Right lobe of liver (tissue), 4 donors: ENCODE data around the gene KSR2.

ENCODE experiments used
- POLR2A ChIP-seq: fragments of 450-650 bp; IDR thresholded peaks from one replicate; pipeline ENCODE4 v1.6.1; 2017; ENCODE audit warnings: antibody characterized with exemption, mild to moderate bottlenecking
- TF ChIP-seq, protein P1 (sequence below), 4 donors: fragments of 200-600 bp in 3 of 4; fragments of 450-650 bp in 1 of 4; IDR thresholded peaks; one replicate each; pipeline versions ENCODE4 v1.5.1 to v1.8.0; 2016 to 2022; ENCODE audit warnings: antibody characterized with exemption in 4 of 4, mild to moderate bottlenecking in 2 of 4
- donor health status: DM: no; HTN: no; CAD: no.
- donor health status: DM: no; HTN: no; CAD: no.
- donor health status: DM: no; HTN: yes; CAD: no.

DNA sequence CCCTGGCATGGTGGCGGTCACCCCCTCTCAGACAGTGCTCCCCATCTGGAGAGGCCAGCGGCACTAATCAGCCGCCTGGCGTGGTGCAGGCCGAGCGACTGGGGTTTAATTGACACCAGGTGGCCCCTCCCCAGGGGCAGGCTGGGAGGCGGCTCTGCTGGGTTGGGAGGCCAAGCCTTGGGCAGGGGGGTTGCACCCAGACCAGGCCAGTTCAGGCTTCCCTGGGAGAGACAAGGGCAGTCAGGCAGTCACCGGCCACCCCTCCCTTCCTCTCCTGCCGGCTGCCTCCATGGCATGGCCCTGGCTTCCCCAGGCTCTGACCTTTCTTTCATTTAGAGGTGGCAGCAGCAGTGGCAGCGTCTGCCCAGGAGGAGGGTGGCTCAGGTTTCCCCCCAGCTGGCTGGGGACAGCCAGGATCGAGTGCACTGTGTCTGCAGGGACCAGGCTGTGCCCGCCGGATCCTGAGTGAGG, 529.2 kb downstream of the KSR2 start:
- TF ChIP-seq, protein P1, sequence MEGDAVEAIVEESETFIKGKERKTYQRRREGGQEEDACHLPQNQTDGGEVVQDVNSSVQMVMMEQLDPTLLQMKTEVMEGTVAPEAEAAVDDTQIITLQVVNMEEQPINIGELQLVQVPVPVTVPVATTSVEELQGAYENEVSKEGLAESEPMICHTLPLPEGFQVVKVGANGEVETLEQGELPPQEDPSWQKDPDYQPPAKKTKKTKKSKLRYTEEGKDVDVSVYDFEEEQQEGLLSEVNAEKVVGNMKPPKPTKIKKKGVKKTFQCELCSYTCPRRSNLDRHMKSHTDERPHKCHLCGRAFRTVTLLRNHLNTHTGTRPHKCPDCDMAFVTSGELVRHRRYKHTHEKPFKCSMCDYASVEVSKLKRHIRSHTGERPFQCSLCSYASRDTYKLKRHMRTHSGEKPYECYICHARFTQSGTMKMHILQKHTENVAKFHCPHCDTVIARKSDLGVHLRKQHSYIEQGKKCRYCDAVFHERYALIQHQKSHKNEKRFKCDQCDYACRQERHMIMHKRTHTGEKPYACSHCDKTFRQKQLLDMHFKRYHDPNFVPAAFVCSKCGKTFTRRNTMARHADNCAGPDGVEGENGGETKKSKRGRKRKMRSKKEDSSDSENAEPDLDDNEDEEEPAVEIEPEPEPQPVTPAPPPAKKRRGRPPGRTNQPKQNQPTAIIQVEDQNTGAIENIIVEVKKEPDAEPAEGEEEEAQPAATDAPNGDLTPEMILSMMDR (IDR thresholded peaks at IDR 0.05), result no peak
- no peak for TF ChIP-seq POLR2A
